Kidney epithelial cell (primary cell): Measurements from ENCODE around the gene PKD1. TPM values are rescaled to one million over a fixed set of nuclear protein-coding genes. Genes with fewer than 3 reads are reported as not detected.
"Not testable (repeated sequence)": the region's sequence is repeated elsewhere in the genome, so short reads cannot be mapped to it uniquely, and the experiment has no call there.

ENCODE experiments used
- DNase-seq: peaks from one replicate; pipeline ENCODE4 v3.0.0-alpha.2; 2010; ENCODE audit warnings: low read depth
- H3K27me3 ChIP-seq: 2 replicates; pipeline ENCODE4 v1.6.0; 2011; ENCODE audit warnings: low read length; ENCODE audit not compliant: control insufficient read depth, insufficient read depth
- H3K36me3 ChIP-seq: 2 replicates; pipeline ENCODE4 v1.5.1; 2011; ENCODE audit warnings: low read length; ENCODE audit not compliant: control insufficient read depth, insufficient read depth
- H3K4me3 ChIP-seq: 2 replicates; pipeline ENCODE4 v1.5.1; 2011; ENCODE audit warnings: low read depth, mild to moderate bottlenecking, control low read depth, low read length
- CTCF ChIP-seq: IDR thresholded peaks from 2 replicates; pipeline ENCODE4 v1.5.1; 2011; ENCODE audit warnings: mild to moderate bottlenecking, moderate library complexity, low read length, control low read depth, inconsistent platforms; ENCODE audit not compliant: insufficient read depth, poor library complexity, severe bottlenecking
- total RNA-seq: library from RNA; depleted of rRNA; stranded (reverse); fragments of >200 nt; gene quantifications from 2 replicates; pipeline ENCODE4 v1.2.3, GENCODE V29; 2015

Gene PKD1
- total RNA-seq, 1 donor from 2014 or later: 85.6 TPM

GRCh38 chr16:2106211-2106610 lies 29.5 kb downstream of the PKD1 start:
- H3K27me3 ChIP-seq, H3K4me3 ChIP-seq, H3K36me3 ChIP-seq, DNase-seq: not testable (repeated sequence)

DNA sequence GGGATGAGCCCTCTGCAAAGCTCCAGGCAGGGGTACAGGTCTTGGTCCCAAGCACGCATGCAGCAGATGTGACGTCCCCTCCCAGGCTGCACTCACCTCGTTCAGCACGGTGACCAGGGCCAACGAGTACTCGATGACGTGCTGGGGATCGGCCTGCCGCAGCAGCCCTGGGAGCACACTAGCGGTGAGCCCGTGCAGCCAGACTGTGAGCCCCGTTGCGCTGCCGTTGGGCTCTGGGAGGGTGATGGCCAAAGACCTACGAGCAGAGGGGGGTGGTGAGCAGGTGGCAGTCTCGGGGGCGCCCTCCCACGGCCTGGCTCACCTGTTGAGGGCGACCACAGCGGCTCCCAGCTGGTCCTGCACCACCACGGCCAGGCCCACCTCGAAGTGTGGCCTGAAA lies 29.9 kb downstream of the PKD1 start:
- DNase-seq, H3K27me3 ChIP-seq, H3K36me3 ChIP-seq, H3K4me3 ChIP-seq: not testable (repeated sequence)

DNA sequence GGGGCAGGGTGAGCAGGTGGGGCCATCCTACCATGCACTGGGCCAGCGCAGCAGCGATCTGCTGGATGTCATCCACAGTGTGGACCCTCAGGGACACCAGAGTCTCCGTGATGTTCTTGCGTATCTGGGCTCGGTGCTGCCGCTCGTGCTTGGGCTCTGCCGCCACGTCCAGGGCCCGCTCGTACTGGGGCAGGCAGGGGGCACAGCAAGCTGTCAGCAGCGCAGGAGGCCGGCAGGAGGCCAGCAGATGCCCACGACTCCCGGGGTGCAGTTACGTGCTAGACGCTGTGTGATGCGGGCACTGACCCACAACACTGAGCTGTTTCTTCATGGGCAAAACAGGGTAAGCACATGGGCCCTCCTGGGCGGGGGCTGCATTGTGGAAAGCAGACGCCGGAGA lies 30.4 kb downstream of the PKD1 start:
- DNase-seq, H3K4me3 ChIP-seq, H3K36me3 ChIP-seq, H3K27me3 ChIP-seq: not testable (repeated sequence)

DNA sequence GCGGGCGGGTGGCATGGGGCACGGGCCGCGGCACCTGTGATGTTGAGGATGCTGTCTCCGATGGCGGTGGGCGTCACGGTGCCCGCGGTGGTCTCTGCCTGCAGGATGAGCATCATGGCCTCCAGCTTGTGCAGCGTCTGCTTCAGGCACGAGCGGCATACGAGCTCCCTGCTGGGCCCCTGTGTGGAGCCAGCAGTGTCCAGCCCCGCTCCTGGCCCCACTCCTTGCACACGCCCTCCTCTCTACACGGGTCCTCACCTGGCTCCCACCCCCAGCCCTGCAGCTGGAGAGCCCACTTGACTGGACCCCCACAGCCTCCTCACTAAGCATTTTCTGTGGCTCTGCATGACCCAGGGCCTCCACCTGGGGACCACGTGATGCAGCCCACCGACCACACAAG lies 31.2 kb downstream of the PKD1 start:
- H3K27me3 ChIP-seq, H3K4me3 ChIP-seq, H3K36me3 ChIP-seq, DNase-seq: not testable (repeated sequence)

- DNase-seq: no peak
- no peaks in the 10 kb centered on the region for H3K36me3 ChIP-seq
- H3K4me3 ChIP-seq: no peak overlapping the region
- H3K27me3 ChIP-seq: no peaks in the 10 kb centered on the region
- TF ChIP-seq CTCF: no peak
Observed at GRCh38 chr16:2102471-2102870, 33.2 kb downstream of the PKD1 start.

DNA sequence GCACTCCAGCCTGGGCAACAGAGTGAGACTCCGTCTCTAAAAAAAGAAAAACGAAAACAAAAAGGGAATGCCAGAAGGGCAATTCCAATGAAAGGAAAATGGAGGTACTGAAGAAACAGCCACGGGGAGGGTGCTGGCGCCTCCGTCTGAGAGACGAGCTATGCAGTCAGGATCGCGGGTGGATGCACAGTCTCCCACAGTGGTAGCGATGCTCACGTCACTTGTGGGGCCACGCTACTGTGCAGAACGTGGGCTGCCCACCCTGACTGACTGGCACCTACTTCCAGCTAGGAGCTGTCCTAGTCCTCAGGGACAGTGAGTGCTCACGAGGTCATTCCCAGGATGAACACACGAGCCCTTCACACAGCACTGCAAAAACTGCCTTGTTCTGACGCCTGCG lies 34.1 kb downstream of the PKD1 start:
- H3K27me3 ChIP-seq, H3K36me3 ChIP-seq, DNase-seq: not testable (repeated sequence)

DNA sequence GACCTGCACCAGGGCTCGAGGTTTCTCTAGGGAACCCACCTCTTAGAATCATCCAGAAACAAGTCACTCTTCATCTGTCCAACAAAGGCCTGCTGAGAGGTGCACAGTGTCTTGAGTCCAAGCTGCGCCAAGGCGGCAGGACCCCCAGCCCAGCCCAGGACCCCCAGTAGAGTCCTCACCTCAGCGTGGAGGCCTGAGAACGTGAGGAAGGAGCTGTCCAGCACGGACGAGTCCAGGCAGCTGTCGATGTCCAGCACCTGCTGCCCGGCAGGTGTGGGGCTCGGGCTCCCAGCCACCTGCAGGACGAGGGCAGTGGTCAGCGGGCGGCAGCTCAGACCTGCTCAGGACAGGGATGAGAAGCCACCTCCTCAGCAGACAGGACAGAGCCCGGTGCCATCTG lies 38.0 kb downstream of the PKD1 start:
- DNase-seq, H3K36me3 ChIP-seq, H3K27me3 ChIP-seq, H3K4me3 ChIP-seq: not testable (repeated sequence)

More for the DNA sequence above, 34.1 kb downstream of the PKD1 start:
- H3K4me3 ChIP-seq: not testable (repeated sequence)

DNA sequence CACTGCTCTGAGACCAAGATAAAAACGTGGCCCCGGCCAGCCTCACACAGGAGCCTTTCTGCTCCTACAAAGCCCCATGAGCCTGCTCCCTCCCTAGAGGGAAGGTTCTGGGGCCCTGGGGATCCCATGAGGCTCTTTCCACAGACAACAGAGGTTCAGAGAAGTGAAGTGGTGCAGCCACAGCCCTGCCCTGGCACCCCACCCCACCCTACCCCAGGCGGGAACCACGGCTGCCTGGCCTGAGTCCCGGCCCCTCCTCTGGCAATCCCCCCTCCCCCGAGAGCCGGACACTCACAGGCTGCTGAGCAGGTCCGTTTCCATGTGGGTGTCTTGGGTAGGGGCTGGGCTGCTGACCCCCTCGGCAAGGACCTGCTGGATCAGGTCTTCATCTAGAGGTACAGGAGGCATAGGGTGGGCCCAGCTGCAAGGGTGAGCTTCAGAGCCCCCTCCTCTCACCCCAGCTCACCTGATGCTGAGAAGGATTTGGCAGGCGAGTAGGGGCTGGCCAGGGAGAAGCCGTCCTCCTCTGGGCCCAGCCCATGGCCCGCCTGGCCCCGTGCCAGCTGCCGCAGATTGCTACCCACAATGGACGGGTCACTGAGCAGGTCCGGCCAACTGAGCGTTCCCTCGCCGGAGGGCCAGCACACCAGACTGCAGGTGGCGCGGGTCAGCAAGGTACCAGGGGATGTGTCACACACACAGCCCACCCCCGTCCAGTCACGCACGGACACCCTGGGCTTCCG lies 38.7 kb downstream of the PKD1 start:
- Histone ChIP-seq H3K36me3 (no peaks in the 10 kb centered on the region), H3K27me3 (no peaks in the 10 kb centered on the region), H3K4me3 (no peak overlapping the region)
- no peak for TF ChIP-seq CTCF
- DNase-seq: no peak

DNA sequence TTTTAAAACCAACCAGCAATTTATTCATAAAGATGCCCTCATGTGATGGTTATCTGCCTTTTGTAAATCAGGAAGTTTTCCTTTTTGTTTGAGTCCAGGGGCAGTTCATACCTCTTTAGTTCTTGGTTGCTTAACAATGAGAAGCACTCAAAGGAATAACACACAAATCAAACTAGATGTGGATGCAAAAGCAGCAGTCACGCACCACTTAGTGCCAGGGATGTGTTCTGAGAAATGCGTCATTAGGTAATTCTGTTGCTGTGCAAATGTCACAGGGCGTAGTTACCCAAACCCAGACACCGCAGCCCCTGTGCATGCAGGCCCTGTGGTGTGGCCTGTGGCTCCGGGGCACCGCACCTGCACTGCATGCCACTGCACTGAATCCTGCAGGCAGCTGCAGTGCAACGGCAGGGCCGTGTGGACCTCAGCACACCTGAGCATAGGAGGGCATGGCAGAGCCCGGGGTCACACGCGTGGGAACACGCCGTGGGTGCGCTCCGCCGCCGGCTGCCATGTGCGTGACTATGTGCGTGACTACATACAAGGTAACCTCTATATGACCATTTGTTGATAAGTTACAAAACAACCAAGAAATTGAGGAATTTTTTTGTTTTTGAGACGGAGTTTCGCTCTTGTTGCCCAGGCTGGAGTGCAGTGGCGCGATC lies 39.6 kb downstream of the PKD1 start:
- DNase-seq: peak; percentile 63
- Histone ChIP-seq H3K4me3 (no peak overlapping the region), H3K36me3 (no peaks in the 10 kb centered on the region), H3K27me3 (no peaks in the 10 kb centered on the region)
- no peak for TF ChIP-seq CTCF
